ENCODE results near the gene ATN1. TPM values are rescaled to one million over a fixed set of nuclear protein-coding genes. Genes with fewer than 3 reads are reported as not detected.

Gene ATN1
- total RNA-seq, 1 experiment from 2014 or later, result 13.2 TPM

Other genes with a start within 250 kb of the ATN1 start
- 40.5 and 46.5 TPM in 2 replicates for gene ZNF384, start 238.6 kb upstream of the ATN1 start, total RNA-seq (2014; rRNA removed; shearing (Covaris generic))
- 0.15 and 0.28 TPM in 2 replicates for gene PIANP, start 227.1 kb upstream of the ATN1 start, total RNA-seq (2014; rRNA removed; shearing (Covaris generic))
- gene COPS7A, start 203.9 kb upstream of the ATN1 start, total RNA-seq (2014; rRNA removed; shearing (Covaris generic)), result 34.1 and 35.9 TPM in 2 replicates
- 161 and 175 TPM in 2 replicates for gene MLF2, start 174.8 kb upstream of the ATN1 start, total RNA-seq (2014; rRNA removed; shearing (Covaris generic))
- 84.2 and 89.9 TPM in 2 replicates for gene PTMS, start 161.6 kb upstream of the ATN1 start, total RNA-seq (2014; rRNA removed; shearing (Covaris generic))
- gene LAG3, start 155.4 kb upstream of the ATN1 start, total RNA-seq (2014; rRNA removed; shearing (Covaris generic)), result 0.16 TPM in 1 of 2 replicates, not detected in the other
- not detected in 2 replicates for gene CD4, start 138.4 kb upstream of the ATN1 start, total RNA-seq (2014; rRNA removed; shearing (Covaris generic))
- 2.2 and 3.5 TPM in 2 replicates for gene GPR162, start 106.1 kb upstream of the ATN1 start, total RNA-seq (2014; rRNA removed; shearing (Covaris generic))
- 13.7 and 19.3 TPM in 2 replicates for gene P3H3, start 99.6 kb upstream of the ATN1 start, total RNA-seq (2014; rRNA removed; shearing (Covaris generic))
- 2.2 and 3.2 TPM in 2 replicates for gene GNB3, start 87.0 kb upstream of the ATN1 start, total RNA-seq (2014; rRNA removed; shearing (Covaris generic))
- 96.8 and 104 TPM in 2 replicates for gene CDCA3, start 76.7 kb upstream of the ATN1 start, total RNA-seq (2014; rRNA removed; shearing (Covaris generic))
- 76.7 and 78.0 TPM in 2 replicates for gene USP5, start 75.8 kb upstream of the ATN1 start, total RNA-seq (2014; rRNA removed; shearing (Covaris generic))
- 1,296 and 1,386 TPM in 2 replicates for gene TPI1, start 60.4 kb upstream of the ATN1 start, total RNA-seq (2014; rRNA removed; shearing (Covaris generic))
- gene SPSB2, start 54.7 kb upstream of the ATN1 start, total RNA-seq (2014; rRNA removed; shearing (Covaris generic)), result 2.6 and 3.7 TPM in 2 replicates
- 3.6 and 3.8 TPM in 2 replicates for gene LRRC23, start 23.1 kb upstream of the ATN1 start, total RNA-seq (2014; rRNA removed; shearing (Covaris generic))
- gene ENO2, start 13.4 kb upstream of the ATN1 start, total RNA-seq (2014; rRNA removed; shearing (Covaris generic)), result 1.8 and 2.1 TPM in 2 replicates
- not detected in 2 replicates for gene RNU7-1, start 15.9 kb downstream of the ATN1 start, total RNA-seq (2014; rRNA removed; shearing (Covaris generic))
- 193 and 245 TPM in 2 replicates for gene C12orf57, start 16.1 kb downstream of the ATN1 start, total RNA-seq (2014; rRNA removed; shearing (Covaris generic))
- gene PTPN6, start 23.4 kb downstream of the ATN1 start, total RNA-seq (2014; rRNA removed; shearing (Covaris generic)), result 0.18 and 0.38 TPM in 2 replicates
- gene PHB2, start 42.7 kb downstream of the ATN1 start, total RNA-seq (2014; rRNA removed; shearing (Covaris generic)), result 310 and 322 TPM in 2 replicates
- gene EMG1, start 43.0 kb downstream of the ATN1 start, total RNA-seq (2014; rRNA removed; shearing (Covaris generic)), result 54.9 and 57.7 TPM in 2 replicates
- gene LPCAT3, start 90.5 kb downstream of the ATN1 start, total RNA-seq (2014; rRNA removed; shearing (Covaris generic)), result 19.6 and 19.9 TPM in 2 replicates
- 0.61 TPM in 1 of 2 replicates, not detected in the other for gene C1S, start 132.8 kb downstream of the ATN1 start, total RNA-seq (2014; rRNA removed; shearing (Covaris generic))
- gene C1R, start 164.5 kb downstream of the ATN1 start, total RNA-seq (2014; rRNA removed; shearing (Covaris generic)), result 1.5 and 3.4 TPM in 2 replicates
- gene C1RL, start 181.3 kb downstream of the ATN1 start, total RNA-seq (2014; rRNA removed; shearing (Covaris generic)), result 4.0 and 4.7 TPM in 2 replicates
- gene RBP5, start 200.9 kb downstream of the ATN1 start, total RNA-seq (2014; rRNA removed; shearing (Covaris generic)), result not detected in 2 replicates
- 6.5 and 6.9 TPM in 2 replicates for gene CLSTN3, start 202.4 kb downstream of the ATN1 start, total RNA-seq (2014; rRNA removed; shearing (Covaris generic))